SH-SY5Y (cell line): ENCODE data around the gene KRT85.

Experiments
- GATA2 ChIP-seq: IDR thresholded peaks from 2 replicates; pipeline ENCODE4 v1.6.1; 2011; ENCODE audit warnings: mild to moderate bottlenecking, low read depth, low read length
- GATA3 ChIP-seq: IDR thresholded peaks from 2 replicates; pipeline ENCODE4 v1.6.1; 2011; ENCODE audit warnings: low read depth, mild to moderate bottlenecking, low read length, moderate library complexity

DNA sequence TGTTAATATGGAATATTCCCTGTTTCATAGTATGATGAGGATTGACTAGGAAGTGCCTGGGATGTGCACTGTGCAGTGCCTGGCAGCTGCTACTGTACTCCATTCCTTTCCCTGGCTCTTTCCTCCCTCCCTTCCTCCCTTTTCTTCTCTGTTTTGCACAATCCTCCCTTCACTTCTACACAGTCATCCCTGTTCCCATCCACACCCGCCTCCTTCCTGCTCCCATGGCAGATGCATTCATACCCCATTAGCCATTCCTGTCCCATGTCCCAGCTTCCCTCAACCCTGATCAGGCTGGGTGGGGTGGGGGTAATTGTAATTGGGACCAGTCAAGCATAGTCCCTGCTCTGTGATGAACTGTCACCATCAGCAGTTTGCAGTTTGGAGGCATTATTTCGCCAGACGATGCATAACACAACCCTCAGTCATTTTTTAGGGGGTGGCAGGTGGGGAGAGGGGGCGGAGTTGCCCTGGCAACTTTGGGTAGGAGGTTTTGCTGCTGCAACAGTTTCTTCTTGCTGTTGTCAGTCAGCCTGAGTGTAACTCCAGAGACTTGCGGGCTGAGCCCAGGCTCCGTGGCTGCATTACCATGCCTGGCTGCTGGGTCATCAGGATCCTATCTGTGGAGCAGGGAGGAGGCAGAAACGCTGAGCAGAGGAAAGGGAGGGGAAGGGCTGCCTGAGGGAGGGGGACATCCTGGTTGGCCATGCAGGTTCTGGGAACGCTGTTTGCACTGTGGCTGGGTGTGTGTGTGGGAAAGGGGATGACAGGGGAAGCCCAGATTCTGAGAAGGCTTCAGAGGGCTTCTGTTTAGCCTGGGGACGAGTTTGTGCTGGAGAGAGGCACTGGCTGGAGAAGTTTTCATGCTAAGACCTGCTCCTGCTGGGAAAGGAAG is 22.3 kb upstream of the KRT85 start:
- TF ChIP-seq GATA2 = no peak
- TF ChIP-seq GATA3 = no peak
